ENCODE results near the gene SYNE3. TPM values are rescaled to one million over a fixed set of nuclear protein-coding genes. Genes with fewer than 3 reads are reported as not detected.

Gene SYNE3
- total and polyA plus RNA-seq, 9 donors: 3.7 to 26.0 (median 10.0) TPM

DNA sequence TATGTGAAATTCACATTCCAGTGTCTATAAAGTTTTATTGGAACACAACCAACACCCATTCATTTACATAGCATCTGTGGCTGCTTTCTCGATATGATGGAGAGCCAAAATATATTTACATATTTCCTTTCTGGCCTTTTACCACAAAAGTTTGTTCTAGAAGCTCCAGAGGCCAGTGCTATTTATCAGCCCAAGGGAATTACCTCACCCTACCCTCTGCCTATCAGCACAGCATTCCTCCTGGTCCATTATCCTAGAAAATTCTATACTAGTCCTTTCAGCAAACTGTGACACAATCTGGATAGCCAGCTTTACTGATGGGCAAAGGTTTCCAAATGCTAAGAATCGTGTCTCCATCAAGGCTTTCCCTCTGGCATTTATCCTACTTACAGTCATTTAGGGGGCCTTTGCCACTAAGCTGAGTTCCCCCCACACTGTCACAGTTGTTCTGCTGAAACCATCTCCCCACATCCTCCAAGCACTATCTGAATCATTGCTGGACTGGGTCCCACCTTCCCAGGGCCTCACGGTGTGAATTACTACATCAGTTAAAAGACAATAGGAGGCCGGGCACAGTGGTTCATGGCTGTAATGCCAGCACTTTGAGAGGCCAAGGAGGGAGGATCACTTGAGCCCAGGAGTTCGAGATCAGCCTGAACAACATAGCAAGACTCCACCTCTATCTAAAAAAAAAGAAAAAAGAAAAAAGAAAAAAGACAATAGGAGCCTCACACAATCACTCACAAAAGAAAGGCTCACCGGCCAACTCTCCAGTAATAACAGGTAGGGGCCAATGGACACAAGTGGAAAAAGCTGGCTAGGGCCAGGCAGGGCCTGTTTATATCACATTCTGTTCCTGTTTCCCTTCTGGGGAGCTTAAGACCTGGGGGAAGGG lies 12.1 kb downstream of the SYNE3 start:
- Histone ChIP-seq H3K27me3 (no peaks in the 10 kb centered on the region), H3K36me3 (no peaks in the 10 kb centered on the region), H3K27ac (no peak overlapping the region), H3K9me3 (no peaks in the 10 kb centered on the region), H3K4me1 (ENCODE audit: insufficient read depth) (peaks cover 7% of the 10 kb centered on the region), H3K4me3 (no peak overlapping the region)
- intact Hi-C loops (cut with DNase I): no loop called here
- TF ChIP-seq POLR2A (IDR thresholded peaks at IDR 0.05) (no peak), EP300 (IDR thresholded peaks at IDR 0.05) (no peak)
- TF ChIP-seq, protein P1, sequence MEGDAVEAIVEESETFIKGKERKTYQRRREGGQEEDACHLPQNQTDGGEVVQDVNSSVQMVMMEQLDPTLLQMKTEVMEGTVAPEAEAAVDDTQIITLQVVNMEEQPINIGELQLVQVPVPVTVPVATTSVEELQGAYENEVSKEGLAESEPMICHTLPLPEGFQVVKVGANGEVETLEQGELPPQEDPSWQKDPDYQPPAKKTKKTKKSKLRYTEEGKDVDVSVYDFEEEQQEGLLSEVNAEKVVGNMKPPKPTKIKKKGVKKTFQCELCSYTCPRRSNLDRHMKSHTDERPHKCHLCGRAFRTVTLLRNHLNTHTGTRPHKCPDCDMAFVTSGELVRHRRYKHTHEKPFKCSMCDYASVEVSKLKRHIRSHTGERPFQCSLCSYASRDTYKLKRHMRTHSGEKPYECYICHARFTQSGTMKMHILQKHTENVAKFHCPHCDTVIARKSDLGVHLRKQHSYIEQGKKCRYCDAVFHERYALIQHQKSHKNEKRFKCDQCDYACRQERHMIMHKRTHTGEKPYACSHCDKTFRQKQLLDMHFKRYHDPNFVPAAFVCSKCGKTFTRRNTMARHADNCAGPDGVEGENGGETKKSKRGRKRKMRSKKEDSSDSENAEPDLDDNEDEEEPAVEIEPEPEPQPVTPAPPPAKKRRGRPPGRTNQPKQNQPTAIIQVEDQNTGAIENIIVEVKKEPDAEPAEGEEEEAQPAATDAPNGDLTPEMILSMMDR (IDR thresholded peaks at IDR 0.05): no peak
- 58 to 72% (median 69%) methylated on average over 6 of the region's 6 CpGs for WGBS, 3 donors
- no peak for DNase-seq

DNA sequence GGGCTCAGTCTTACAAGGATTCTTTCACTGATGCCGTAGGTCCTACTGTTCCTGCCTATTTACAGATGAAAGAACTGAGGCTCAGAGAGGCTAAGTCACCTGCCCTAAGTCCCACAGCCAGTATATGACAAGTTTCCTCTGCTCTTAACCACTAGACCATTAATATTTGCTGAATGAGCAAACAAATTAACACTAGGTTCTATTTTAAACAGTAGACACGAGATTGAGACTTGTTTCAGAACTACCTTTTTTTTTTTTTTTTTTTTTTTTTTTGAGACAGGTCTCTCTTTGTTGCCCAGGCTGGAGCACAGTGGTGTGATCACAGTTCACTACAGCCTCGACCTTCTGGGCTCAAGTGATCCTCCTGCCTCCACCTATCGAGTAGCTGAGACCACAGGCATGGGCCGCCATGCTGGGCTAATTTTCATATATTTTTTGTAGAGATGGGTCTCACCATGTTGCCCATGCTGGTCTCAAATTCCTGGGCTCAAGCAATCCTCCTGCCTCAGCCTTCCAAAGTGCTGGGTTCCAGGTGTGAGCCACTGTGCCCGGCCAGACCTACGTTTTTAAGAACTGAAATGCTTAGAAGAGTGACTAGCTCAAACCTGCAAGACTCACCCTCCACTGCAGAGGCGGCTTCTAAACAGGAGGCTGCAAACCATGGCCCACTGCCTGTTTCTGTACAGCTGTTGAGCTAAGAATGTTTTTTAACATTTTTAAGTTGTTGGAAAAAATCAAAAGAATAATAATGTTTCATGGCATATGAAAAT lies 12.9 kb downstream of the SYNE3 start:
- H3K27ac ChIP-seq: no peak overlapping the region

DNA sequence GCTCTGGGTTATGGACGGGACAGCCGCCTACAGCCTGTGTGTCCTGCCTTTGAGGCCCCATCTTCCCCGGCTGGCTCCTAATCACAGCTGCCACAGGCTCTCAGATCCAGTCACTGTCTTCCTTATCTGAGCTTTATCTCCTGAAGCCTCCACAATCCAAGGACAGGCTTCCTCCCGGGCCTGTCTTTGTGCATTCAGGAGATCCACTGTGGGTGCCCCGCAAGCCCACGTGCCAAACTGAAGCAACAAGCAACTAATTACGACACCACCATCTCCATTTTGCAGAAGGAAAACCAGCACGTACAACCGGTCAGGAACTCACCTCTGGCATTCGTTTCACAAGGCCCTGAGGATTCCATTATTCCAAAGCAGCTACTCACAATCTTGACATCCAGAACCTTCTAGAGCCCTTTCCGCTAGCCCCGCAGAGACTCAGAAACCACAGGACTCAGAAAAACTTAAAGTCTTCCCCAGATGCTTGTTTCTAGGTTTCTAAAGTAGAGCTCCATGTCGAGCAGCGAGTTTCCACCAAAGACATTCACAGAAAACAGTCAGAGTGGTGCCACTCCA lies 14.0 kb downstream of the SYNE3 start:
- 88 to 93% (median 92%) methylated on average over 14 of the region's 14 CpGs for WGBS, 3 donors
- Histone ChIP-seq H3K36me3 (no peaks in the 10 kb centered on the region), H3K27ac (no peak overlapping the region), H3K4me3 (no peak overlapping the region), H3K9me3 (no peaks in the 10 kb centered on the region), H3K27me3 (no peaks in the 10 kb centered on the region), H3K4me1 (ENCODE audit: insufficient read depth) (peaks cover 7% of the 10 kb centered on the region)
- peak in 1 of 5 donors; percentile 15 for DNase-seq
- TF ChIP-seq EP300 (IDR thresholded peaks at IDR 0.05) (no peak), POLR2A (IDR thresholded peaks at IDR 0.05) (no peak)
- TF ChIP-seq, protein P1 (IDR thresholded peaks at IDR 0.05): no peak
- intact Hi-C loops (cut with DNase I): no loop called here

More for the DNA sequence above, 12.9 kb downstream of the SYNE3 start:
- TF ChIP-seq POLR2A (IDR thresholded peaks at IDR 0.05): no peak
- TF ChIP-seq, protein P1 (IDR thresholded peaks at IDR 0.05): no peak
- TF ChIP-seq EP300 (IDR thresholded peaks at IDR 0.05): no peak
- no peaks in the 10 kb centered on the region for H3K9me3 ChIP-seq
- intact Hi-C loops (cut with DNase I): no loop called here
- no peaks in the 10 kb centered on the region for H3K27me3 ChIP-seq
- no peaks in the 10 kb centered on the region for H3K36me3 ChIP-seq
- no peak for DNase-seq
- 89 to 90% (median 90%) methylated on average over 8 of the region's 8 CpGs for WGBS, 3 donors
- no peak overlapping the region for H3K4me3 ChIP-seq
- peaks cover 7% of the 10 kb centered on the region for H3K4me1 ChIP-seq (ENCODE audit: insufficient read depth)

DNA sequence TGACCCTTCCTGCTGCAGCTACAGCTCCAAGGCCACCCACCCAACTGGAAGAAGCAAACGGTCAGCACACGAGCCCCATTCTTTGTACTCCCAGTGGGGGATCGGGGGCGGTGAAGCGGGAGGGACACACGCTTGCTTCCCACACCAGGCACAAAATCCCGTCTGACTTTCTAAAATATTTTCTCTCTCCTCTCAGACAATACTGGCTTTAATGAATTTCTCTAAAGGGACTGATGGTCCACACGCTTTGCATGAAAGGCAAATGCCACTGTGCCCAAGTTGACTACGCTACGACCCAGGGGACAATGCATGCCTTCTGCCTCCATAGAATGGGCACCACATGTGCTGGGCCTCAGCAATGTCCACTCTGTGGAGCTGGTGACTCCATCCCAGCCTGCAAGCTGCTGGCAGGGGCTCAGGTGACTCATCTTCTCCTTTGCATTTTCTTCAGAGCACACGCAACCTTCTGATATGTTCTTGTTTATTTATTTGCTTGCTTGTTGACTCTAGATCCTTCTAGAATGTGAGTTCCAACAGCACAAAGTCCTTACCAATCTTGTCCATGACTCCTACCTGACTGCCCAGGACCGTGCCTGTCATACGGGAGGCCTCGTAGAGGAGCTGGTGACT lies 15.6 kb downstream of the SYNE3 start:
- Histone ChIP-seq H3K4me3 (no peak overlapping the region), H3K9me3 (no peaks in the 10 kb centered on the region), H3K36me3 (no peaks in the 10 kb centered on the region), H3K27me3 (no peaks in the 10 kb centered on the region), H3K27ac (no peak overlapping the region), H3K4me1 (ENCODE audit: insufficient read depth) (peaks cover 8% of the 10 kb centered on the region)
- WGBS, 3 donors: 66 to 81% (median 71%) methylated on average over 14 of the region's 14 CpGs
- intact Hi-C loops (cut with DNase I): no loop called here
- TF ChIP-seq POLR2A (IDR thresholded peaks at IDR 0.05) (no peak), EP300 (IDR thresholded peaks at IDR 0.05) (no peak)
- TF ChIP-seq, protein P1 (IDR thresholded peaks at IDR 0.05): no peak
- DNase-seq: peak in 1 of 5 donors; percentile 69
